ENCODE data around the gene SHOC2. TPM values are rescaled to one million over a fixed set of nuclear protein-coding genes. Genes with fewer than 3 reads are reported as not detected.

Gene SHOC2
- total and polyA plus RNA-seq, 2 experiments from 2014 or later, result 23.3 to 33.3 TPM

- no peak overlapping the region for H3K4me3 ChIP-seq
- H3K4me2 ChIP-seq, result no peak overlapping the region
- Mint-ChIP-seq H3K27me3 (ENCODE audit: insufficient read depth, low read depth, poor library complexity) (peaks cover 2% of the 10 kb centered on the region), H3K4me3 (no peak overlapping the region), H3K36me3 (ENCODE audit: low read depth) (peaks cover 27% of the 10 kb centered on the region; the same call in 2 of the 3 replicates), H3K27ac (no peak overlapping the region), H3K9me3 (peaks cover 8% of the 10 kb centered on the region), H3K4me1 (no peaks in the 10 kb centered on the region)
- H3K36me3 ChIP-seq (ENCODE audit: insufficient read depth), result peaks cover 4% of the 10 kb centered on the region; the same call in 1 of the 2 replicates
- H3K27ac ChIP-seq (ENCODE audit: low read depth), result no peak overlapping the region
- H4K20me1 ChIP-seq (replicated peaks; ENCODE audit: insufficient read depth), result no peaks in the 10 kb centered on the region
- ATAC-seq (no peak), DNase-seq (ENCODE audit: low spot score) (no peak)
- no peaks in the 10 kb centered on the region for H3K4me1 ChIP-seq (ENCODE audit: insufficient read depth)
- no peaks in the 10 kb centered on the region for H3K79me2 ChIP-seq (replicated peaks; ENCODE audit: insufficient read depth)
- no peak overlapping the region for H2AFZ ChIP-seq
- H3K9me2 ChIP-seq (ENCODE audit: insufficient read depth), result no peaks in the 10 kb centered on the region
- TF ChIP-seq EZH2phosphoT487 (IDR thresholded peaks at IDR 0.05; ENCODE audit: unreplicated experiment) (no peak), STAT1 (IDR thresholded peaks at IDR 0.05; ENCODE audit: unreplicated experiment) (no peak), EZH2 (IDR thresholded peaks at IDR 0.05; ENCODE audit: low read depth, unreplicated experiment) (no peak), ETS1 (IDR thresholded peaks at IDR 0.05) (no peak), NANOG (IDR thresholded peaks at IDR 0.05; ENCODE audit: borderline replicate concordance) (no peak)
- no peaks in the 10 kb centered on the region for H3F3A ChIP-seq (replicated peaks; ENCODE audit: low read depth)
- no peaks in the 10 kb centered on the region for H3K27me3 ChIP-seq (ENCODE audit: insufficient read depth)
These were observed 98.6 kb downstream of the SHOC2 start for GRCh38 chr10:111018021-111018420.

- Mint-ChIP-seq H3K9me3 (peaks cover 26% of the 10 kb centered on the region), H3K4me1 (no peaks in the 10 kb centered on the region), H3K27me3 (ENCODE audit: insufficient read depth, low read depth, poor library complexity) (no peaks in the 10 kb centered on the region), H3K4me3 (no peak overlapping the region), H3K27ac (no peak overlapping the region), H3K36me3 (ENCODE audit: low read depth) (peaks cover 37% of the 10 kb centered on the region)
- Histone ChIP-seq H3K27ac (ENCODE audit: low read depth) (no peak overlapping the region), H4K20me1 (replicated peaks; ENCODE audit: insufficient read depth) (no peaks in the 10 kb centered on the region), H3F3A (replicated peaks; ENCODE audit: low read depth) (no peaks in the 10 kb centered on the region), H3K4me1 (ENCODE audit: insufficient read depth) (no peaks in the 10 kb centered on the region), H3K79me2 (replicated peaks; ENCODE audit: insufficient read depth) (no peaks in the 10 kb centered on the region), H3K4me2 (no peak overlapping the region), H3K4me3 (no peak overlapping the region), H3K36me3 (ENCODE audit: insufficient read depth) (peaks cover 12% of the 10 kb centered on the region; the same call in 1 of the 2 replicates), H3K27me3 (ENCODE audit: insufficient read depth) (no peaks in the 10 kb centered on the region), H2AFZ (no peak overlapping the region), H3K9me2 (ENCODE audit: insufficient read depth) (no peaks in the 10 kb centered on the region)
- no peak for TF ChIP-seq JUNB (IDR thresholded peaks at IDR 0.05; ENCODE audit: unreplicated experiment)
- no peak for TF ChIP-seq EZH2phosphoT487 (IDR thresholded peaks at IDR 0.05; ENCODE audit: unreplicated experiment)
- TF ChIP-seq, protein P1, sequence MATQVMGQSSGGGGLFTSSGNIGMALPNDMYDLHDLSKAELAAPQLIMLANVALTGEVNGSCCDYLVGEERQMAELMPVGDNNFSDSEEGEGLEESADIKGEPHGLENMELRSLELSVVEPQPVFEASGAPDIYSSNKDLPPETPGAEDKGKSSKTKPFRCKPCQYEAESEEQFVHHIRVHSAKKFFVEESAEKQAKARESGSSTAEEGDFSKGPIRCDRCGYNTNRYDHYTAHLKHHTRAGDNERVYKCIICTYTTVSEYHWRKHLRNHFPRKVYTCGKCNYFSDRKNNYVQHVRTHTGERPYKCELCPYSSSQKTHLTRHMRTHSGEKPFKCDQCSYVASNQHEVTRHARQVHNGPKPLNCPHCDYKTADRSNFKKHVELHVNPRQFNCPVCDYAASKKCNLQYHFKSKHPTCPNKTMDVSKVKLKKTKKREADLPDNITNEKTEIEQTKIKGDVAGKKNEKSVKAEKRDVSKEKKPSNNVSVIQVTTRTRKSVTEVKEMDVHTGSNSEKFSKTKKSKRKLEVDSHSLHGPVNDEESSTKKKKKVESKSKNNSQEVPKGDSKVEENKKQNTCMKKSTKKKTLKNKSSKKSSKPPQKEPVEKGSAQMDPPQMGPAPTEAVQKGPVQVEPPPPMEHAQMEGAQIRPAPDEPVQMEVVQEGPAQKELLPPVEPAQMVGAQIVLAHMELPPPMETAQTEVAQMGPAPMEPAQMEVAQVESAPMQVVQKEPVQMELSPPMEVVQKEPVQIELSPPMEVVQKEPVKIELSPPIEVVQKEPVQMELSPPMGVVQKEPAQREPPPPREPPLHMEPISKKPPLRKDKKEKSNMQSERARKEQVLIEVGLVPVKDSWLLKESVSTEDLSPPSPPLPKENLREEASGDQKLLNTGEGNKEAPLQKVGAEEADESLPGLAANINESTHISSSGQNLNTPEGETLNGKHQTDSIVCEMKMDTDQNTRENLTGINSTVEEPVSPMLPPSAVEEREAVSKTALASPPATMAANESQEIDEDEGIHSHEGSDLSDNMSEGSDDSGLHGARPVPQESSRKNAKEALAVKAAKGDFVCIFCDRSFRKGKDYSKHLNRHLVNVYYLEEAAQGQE (IDR thresholded peaks at IDR 0.05; ENCODE audit: unreplicated experiment), result no peak
- no peak for TF ChIP-seq NANOG (IDR thresholded peaks at IDR 0.05; ENCODE audit: borderline replicate concordance)
- no peak for TF ChIP-seq POLR2AphosphoS5 (IDR thresholded peaks at IDR 0.05; ENCODE audit: low read depth)
- no peak for TF ChIP-seq ZNF114 (CRISPR knock-in tag; IDR thresholded peaks at IDR 0.05)
- no peak for TF ChIP-seq CTCF (conservative IDR thresholded peaks at IDR 0.05; ENCODE audit: low read depth in 2 of 2)
- no peak for TF ChIP-seq CREB1 (CRISPR knock-in tag; IDR thresholded peaks at IDR 0.05; ENCODE audit: low read depth)
- no peak for TF ChIP-seq STAT1 (IDR thresholded peaks at IDR 0.05; ENCODE audit: unreplicated experiment)
- TF ChIP-seq EZH2 (IDR thresholded peaks at IDR 0.05; ENCODE audit: low read depth, unreplicated experiment), result no peak
- no peak for ATAC-seq
- DNase-seq (ENCODE audit: low spot score), result peak; percentile 16
These were observed 103.7 kb downstream of the SHOC2 start for GRCh38 chr10:111023060-111023459.
